NB4 (cell line): ENCODE results near the gene DCBLD2.

Experiments
- POLR2A ChIP-seq: IDR thresholded peaks from 2 replicates; pipeline ENCODE4 v1.6.1; 2011; ENCODE audit warnings: mild to moderate bottlenecking; ENCODE audit not compliant: insufficient read length; ENCODE audit errors: extremely low read depth
- TF ChIP-seq, protein P1 (sequence below): IDR thresholded peaks from one replicate; pipeline ENCODE4 v1.5.1; 2012; ENCODE audit warnings: low read depth, low read length
- TF ChIP-seq, protein P2 (sequence below): IDR thresholded peaks from 2 replicates; pipeline ENCODE4 v1.6.1; 2011; ENCODE audit warnings: low read depth, low read length

DNA sequence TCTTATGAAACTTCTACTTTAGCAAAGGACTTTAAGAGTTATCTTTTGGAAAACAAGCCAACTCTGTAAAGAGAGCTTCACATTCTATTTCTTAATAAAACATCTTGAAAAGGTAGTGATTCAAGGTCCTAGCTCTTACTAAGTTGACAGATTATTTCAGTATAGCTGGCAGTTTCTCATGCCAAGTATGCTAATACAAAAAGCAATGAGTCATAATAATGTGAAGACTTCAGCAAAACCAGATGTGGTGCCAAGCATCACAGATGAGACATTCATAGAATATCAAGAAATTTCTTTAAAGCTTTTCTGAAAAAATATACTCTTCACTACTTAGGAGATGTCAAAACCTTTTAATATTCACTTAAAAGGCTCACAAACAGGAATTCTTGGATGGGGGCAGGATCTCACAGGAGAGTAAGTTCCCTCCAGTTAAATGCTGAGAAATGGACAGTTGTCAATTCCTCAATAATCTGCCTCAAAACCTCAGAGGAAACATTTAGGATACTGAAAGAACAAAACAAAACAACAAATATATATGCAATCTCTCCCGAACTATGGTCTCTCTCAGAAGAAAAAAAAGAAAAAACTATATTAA lies 45.6 kb downstream of the DCBLD2 start:
- TF ChIP-seq, protein P1, sequence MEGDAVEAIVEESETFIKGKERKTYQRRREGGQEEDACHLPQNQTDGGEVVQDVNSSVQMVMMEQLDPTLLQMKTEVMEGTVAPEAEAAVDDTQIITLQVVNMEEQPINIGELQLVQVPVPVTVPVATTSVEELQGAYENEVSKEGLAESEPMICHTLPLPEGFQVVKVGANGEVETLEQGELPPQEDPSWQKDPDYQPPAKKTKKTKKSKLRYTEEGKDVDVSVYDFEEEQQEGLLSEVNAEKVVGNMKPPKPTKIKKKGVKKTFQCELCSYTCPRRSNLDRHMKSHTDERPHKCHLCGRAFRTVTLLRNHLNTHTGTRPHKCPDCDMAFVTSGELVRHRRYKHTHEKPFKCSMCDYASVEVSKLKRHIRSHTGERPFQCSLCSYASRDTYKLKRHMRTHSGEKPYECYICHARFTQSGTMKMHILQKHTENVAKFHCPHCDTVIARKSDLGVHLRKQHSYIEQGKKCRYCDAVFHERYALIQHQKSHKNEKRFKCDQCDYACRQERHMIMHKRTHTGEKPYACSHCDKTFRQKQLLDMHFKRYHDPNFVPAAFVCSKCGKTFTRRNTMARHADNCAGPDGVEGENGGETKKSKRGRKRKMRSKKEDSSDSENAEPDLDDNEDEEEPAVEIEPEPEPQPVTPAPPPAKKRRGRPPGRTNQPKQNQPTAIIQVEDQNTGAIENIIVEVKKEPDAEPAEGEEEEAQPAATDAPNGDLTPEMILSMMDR, result no peak
- no peak for TF ChIP-seq POLR2A
- TF ChIP-seq, protein P2, sequence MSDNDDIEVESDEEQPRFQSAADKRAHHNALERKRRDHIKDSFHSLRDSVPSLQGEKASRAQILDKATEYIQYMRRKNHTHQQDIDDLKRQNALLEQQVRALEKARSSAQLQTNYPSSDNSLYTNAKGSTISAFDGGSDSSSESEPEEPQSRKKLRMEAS, result no peak
